ENCODE results near the gene CLTC.
A peak's percentile ranks its signal among the peaks of the same experiment; 100 is the strongest.

Gene CLTC

DNA sequence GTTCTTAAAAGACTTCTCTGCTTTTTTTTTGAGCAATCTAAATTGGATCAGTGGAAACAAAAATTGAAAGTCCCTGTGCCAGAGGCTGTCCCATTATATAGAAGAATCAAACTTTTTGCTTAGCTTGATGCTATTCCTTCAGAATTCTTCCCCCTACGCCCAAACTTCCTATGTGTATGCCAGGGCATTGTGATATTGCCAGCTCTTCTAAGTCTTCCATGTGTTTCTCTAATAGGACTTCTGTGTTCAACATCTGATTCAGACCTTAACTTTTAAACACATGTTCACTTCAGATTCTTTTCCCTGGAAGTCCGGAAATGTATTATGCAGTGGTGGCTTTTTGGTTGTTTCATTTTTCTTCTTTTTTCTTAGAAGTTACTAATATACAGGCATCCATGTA is 68.8 kb downstream of the CLTC start:
- Mint-ChIP-seq H3K27ac (peak overlapping the region; percentile 8), H3K4me1 (peaks cover 6% of the 10 kb centered on the region), H3K9me3 (no peaks in the 10 kb centered on the region), H3K4me3 (no peak overlapping the region), H3K36me3 (peaks cover 100% of the 10 kb centered on the region)
- no peak for DNase-seq (ENCODE audit: low spot score in 2 of 2)
- no peak for ATAC-seq

DNA sequence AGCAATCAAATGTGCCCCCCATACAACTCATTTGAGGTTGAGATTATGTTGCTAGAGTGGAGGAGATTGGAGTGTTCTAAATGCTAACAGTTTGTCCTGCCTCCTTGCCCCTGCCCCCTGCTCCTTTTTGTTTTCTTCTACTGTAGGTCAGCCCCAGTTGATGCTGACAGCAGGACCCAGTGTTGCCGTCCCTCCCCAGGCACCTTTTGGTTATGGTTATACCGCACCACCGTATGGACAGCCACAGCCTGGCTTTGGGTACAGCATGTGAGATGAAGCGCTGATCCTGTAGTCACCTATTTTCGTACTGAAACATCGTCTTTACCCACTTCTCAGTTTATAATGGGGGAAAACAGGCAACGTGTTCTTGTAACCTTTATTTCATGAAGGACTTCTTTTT is 73.9 kb downstream of the CLTC start:
- Mint-ChIP-seq H3K36me3 (peaks cover 100% of the 10 kb centered on the region), H3K4me1 (peaks cover 18% of the 10 kb centered on the region), H3K9me3 (no peaks in the 10 kb centered on the region), H3K27ac (no peak overlapping the region), H3K4me3 (no peak overlapping the region)
- ATAC-seq (no peak), DNase-seq (ENCODE audit: low spot score in 2 of 2) (no peak)

DNA sequence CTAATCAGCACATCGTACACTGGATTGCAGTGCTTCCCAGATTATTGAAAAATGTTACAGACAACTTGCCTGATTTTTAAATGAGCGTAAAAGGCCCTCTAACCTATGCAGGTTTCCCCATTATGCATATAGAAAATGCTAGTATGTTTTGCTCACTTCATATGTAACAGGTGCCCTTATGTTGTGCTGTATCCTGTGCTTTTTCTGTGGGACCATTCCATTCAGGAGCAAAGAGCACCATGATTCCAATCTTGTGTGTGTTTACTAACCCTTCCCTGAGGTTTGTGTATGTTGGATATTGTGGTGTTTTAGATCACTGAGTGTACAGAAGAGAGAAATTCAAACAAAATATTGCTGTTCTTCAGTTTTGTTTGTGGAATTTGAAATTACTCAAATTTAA is 74.6 kb downstream of the CLTC start:
- H3K27ac Mint-ChIP-seq: peak overlapping the region; percentile 73
- H3K36me3 Mint-ChIP-seq: peaks cover 100% of the 10 kb centered on the region
- H3K4me1 Mint-ChIP-seq: peaks cover 26% of the 10 kb centered on the region
- H3K4me3 Mint-ChIP-seq: no peak overlapping the region
- no peaks in the 10 kb centered on the region for H3K9me3 Mint-ChIP-seq
- DNase-seq (ENCODE audit: low spot score in 2 of 2): no peak
- ATAC-seq: no peak

DNA sequence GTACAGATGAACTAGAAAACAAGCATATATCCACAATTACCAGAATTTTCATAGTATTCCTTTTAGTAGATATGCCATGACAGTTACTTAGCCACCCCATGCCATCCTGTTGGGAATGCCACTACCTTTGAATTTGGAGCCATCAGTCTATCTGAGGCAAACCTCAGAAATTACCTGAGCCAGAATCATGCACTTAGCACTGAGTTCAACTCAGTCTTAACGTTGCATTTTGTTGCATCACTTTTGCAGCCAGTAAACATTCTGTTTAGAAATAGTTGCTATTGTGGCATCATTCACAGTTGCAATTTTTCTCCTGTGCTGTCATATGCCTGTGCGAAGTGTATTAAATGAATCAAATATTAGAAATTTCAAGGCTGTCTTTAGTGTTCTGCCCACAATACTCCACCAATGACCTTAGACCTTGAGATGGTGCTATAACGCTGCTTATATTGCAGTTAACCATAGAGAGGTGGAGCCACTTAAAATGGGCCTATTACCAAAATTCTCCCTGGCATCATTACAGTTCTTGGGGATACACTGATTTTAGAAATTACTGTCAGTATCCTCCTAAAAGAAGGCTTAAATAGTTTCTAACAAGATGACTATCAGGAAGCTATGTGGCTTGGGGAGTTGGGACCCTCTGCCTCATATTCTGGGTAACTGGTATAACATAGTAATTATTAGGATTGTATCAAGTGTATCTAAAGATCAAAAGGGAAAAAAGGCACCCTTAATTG is 76.4 kb downstream of the CLTC start:
- Mint-ChIP-seq H3K4me3 (no peak overlapping the region), H3K27ac (peak overlapping the region; percentile 10), H3K9me3 (no peaks in the 10 kb centered on the region), H3K4me1 (peaks cover 43% of the 10 kb centered on the region), H3K36me3 (peaks cover 97% of the 10 kb centered on the region)
- DNase-seq (ENCODE audit: low spot score in 2 of 2) (no peak), ATAC-seq (no peak)

DNA sequence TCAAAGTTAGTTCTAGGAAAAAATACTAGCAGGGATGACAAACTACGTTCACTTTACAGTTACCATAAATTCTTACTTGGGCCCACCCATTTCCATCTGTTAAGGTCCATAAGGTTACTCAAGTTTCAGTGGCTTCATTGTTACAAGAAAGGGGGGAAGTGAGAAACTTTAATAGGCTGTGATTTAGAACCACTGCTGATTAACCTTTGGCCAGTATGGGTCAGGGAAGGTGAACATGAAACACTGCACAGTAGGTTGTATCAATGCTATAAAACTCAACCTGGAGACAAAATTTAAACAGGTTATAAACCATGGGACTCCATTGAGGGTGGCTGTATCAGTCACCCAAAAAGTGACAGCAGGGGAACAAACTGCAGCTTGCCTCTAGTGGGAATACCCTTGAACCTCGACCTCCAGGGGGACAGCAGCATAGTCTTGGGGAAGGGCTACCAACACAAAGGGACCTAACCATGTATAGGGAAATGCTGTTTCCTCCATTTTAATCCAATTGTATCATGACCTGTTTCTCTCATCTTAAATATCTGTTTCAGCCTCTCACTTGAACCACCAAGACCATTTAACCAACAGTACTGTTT is 77.1 kb downstream of the CLTC start:
- H3K4me3 Mint-ChIP-seq: no peak overlapping the region

DNA sequence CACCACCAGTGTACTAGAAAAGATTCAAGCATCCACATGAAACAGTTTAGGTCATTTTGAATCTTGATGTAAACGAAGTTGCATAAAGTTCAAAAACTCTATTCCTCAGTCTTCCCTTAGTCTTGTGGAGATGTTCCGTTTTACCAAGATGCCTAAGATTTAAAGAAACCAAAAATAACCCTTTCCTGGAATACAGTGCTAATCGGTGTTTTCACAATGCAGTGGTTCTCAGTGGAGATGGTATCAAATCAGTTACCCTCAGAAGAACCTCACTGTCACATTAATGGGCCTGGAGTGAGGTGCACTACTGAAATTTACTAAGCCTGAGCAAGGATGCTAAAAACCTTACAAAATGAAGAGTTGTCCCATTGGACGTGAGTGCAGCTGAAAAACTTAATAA is 78.4 kb downstream of the CLTC start:
- no peak overlapping the region for H3K4me3 Mint-ChIP-seq
- peaks cover 56% of the 10 kb centered on the region for H3K4me1 Mint-ChIP-seq

More for the DNA sequence above, 77.1 kb downstream of the CLTC start:
- ATAC-seq (no peak), DNase-seq (ENCODE audit: low spot score in 2 of 2) (no peak)
- peak overlapping the region; percentile 10 for H3K27ac Mint-ChIP-seq
- peaks cover 45% of the 10 kb centered on the region for H3K4me1 Mint-ChIP-seq
- H3K36me3 Mint-ChIP-seq: peaks cover 95% of the 10 kb centered on the region
- H3K9me3 Mint-ChIP-seq: no peaks in the 10 kb centered on the region

DNA sequence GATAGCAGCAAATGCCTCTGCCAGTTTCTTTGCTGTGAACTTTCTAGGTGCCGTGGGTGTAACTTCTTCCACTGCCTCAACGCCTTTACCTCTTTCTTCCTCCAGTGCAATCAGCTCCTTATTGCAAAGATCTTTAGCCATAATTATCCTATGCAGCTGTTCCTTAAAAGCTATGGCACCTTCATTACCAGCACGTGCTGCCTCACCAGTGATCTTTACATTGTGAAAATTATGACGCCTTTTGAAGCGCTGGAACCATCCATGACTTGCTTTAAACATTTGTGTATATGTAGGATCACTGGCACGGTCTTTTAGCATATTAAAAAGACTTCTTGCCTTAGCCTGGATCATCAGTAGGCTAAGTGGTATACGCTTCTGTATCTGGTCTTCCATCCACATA is 79.5 kb downstream of the CLTC start:
- H3K36me3 Mint-ChIP-seq: peaks cover 93% of the 10 kb centered on the region
- ATAC-seq (no peak), DNase-seq (ENCODE audit: low spot score in 2 of 2) (no peak)
- H3K4me1 Mint-ChIP-seq: peaks cover 62% of the 10 kb centered on the region
- H3K9me3 Mint-ChIP-seq: no peaks in the 10 kb centered on the region
- H3K4me3 Mint-ChIP-seq: no peak overlapping the region
- H3K27ac Mint-ChIP-seq: peak overlapping the region; percentile 11

More for the DNA sequence above, 78.4 kb downstream of the CLTC start:
- Mint-ChIP-seq H3K27ac (peak overlapping the region; percentile 11), H3K9me3 (no peaks in the 10 kb centered on the region), H3K36me3 (peaks cover 93% of the 10 kb centered on the region)
- DNase-seq (ENCODE audit: low spot score in 2 of 2) (no peak), ATAC-seq (no peak)

DNA sequence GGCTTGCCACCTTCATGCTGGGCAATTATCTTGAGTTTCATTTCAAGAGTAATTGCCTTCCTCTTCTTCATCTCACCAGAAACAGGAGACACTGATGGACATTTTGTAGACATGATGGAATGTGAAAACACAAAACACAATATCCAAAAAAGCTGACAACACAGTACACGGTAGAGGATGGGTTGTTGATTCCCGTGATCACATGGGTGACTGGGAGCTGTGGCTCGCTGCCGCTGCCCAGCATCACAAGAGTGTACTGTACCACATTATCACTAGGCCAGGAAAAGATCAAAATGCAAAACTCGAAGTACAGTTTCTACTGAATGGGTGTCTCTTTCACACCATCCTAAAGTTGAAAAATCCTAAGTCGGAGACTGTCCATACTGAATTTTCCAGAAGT is 80.1 kb downstream of the CLTC start:
- H3K36me3 Mint-ChIP-seq: peaks cover 93% of the 10 kb centered on the region
- peak overlapping the region; percentile 11 for H3K27ac Mint-ChIP-seq

DNA sequence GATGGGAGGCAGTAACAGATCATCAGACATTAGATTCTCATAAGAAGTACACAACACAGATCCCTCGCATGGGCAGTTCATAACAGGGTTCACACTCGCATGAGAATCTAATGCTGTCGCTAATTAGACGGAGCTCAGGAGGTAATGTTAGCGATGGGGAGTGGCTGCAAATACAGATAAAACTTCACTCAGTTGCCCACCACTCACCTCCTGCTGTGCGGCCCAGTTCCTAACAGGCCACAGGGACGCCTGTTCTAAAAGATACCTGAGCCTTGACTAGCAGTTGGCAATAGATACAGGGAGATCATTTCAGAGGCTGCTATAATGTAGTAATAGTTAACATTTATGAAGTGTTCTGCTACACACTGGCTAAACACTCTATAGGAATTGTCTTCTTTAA is 82.6 kb downstream of the CLTC start:
- Mint-ChIP-seq H3K9me3 (no peaks in the 10 kb centered on the region), H3K4me1 (peaks cover 76% of the 10 kb centered on the region), H3K36me3 (peaks cover 92% of the 10 kb centered on the region), H3K4me3 (no peak overlapping the region), H3K27ac (peak overlapping the region; percentile 41)
- ATAC-seq: no peak
- no peak for DNase-seq (ENCODE audit: low spot score in 2 of 2)

More for the DNA sequence above, 80.1 kb downstream of the CLTC start:
- Mint-ChIP-seq H3K4me1 (peaks cover 67% of the 10 kb centered on the region), H3K4me3 (no peak overlapping the region), H3K9me3 (no peaks in the 10 kb centered on the region)
- no peak for DNase-seq (ENCODE audit: low spot score in 2 of 2)
- no peak for ATAC-seq

DNA sequence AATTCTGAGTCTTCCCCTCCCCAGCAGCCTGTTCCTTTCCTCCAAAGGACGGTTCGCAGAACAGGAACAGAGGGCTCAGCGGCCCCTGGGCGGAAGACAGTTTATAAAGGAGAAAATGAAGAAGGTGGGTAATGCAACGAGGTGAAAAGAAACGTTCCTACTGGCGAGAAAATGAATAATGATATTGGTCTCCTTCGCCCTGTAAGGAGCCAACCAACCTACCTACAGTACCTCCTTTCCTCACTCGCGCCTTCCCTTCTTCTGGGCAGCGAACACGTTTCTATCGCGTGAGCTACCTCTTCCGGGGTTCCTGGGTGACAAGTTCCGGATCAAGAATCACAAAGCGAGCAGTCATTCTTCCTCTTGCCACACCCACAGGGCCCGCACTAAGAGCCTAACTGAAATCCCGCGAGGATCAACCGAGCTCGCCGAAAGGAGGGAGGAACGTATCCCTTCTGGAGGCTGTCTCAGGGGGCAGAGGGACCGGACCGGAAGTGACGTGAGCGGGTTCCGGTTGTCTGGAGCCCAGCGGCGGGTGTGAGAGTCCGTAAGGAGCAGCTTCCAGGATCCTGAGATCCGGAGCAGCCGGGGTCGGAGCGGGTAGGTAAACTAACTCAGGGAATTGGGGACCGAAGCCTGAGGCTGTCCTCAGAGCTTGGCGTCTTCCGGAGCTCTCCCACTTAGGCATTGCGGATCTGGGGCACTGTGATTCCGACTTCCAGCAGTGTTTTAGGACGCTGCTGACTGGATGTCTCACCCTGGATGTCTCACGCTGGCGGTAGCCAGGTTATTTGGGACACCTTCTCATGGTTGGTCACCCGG is 87.7 kb downstream of the CLTC start, which contains the start of the genes PTRH2 and VMP1:
TSS of gene PTRH2 (minus strand) at position 282 of the 822 bp plus-strand sequence. CDS start 9,452 bp downstream, outside the sequence.
TSS of gene VMP1 (plus strand) at position 506 of the 822 bp plus-strand sequence. CDS start 23,793 bp downstream, outside the sequence.
- no peaks in the 10 kb centered on the region for H3K9me3 Mint-ChIP-seq
- H3K4me3 Mint-ChIP-seq: peak within 1 kb of the TSS; percentile 86
- ATAC-seq (peak; percentile 99), DNase-seq (ENCODE audit: low spot score in 2 of 2) (peak; percentile 76 to 95)
- peaks cover 49% of the 10 kb centered on the region for H3K4me1 Mint-ChIP-seq
- peaks cover 60% of the 10 kb centered on the region for H3K36me3 Mint-ChIP-seq
- peak within 1 kb of the TSS; percentile 96 for H3K27ac Mint-ChIP-seq

DNA sequence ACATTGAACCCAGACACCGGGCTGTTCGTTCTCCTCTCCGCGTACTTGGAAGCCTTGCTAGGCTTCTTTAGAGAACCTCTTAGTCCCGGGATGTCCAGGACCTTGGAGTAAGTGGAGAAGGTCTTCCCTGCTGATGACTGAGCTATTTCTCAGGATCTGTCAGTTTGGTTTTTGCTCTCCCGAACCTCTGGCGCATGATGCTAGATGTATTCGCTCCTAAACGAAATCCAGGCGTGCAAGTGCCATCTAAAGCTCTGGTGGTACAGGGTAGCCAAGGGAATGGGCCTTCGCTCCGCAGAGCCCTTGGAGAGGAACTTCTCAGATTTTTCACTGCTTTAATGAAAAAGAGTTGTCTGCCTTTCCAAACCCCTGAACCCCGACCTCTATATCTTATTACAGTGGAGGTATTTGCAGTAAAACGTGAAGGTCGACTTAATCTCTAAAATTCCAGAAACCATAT is 88.3 kb downstream of the CLTC start:
- Mint-ChIP-seq H3K4me3 (peak overlapping the region; percentile 86), H3K27ac (peak overlapping the region; percentile 96), H3K4me1 (peaks cover 50% of the 10 kb centered on the region), H3K36me3 (peaks cover 62% of the 10 kb centered on the region), H3K9me3 (no peaks in the 10 kb centered on the region)
- DNase-seq (ENCODE audit: low spot score in 2 of 2) (peak in 1 of 2 donors; percentile 57), ATAC-seq (no peak)

DNA sequence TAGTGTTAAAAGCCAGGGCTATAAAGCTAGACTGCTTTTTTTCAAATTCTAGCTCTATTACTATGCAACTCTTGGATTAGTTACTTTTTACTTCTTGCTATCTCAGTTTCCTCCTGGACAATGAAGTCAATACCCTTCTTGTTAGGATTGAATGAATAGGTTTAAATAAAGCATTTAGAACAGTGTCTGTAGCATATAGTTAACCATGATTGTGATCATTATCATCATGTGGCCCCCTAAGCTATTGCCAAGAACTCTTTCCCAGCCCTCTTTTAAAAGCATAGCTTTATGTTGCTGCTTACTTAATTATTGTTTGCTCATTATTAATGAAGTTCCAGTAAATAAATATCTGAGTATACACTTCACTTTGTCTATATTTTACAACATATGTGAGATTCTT is 92.2 kb downstream of the CLTC start:
- no peak overlapping the region for H3K27ac Mint-ChIP-seq
- peaks cover 33% of the 10 kb centered on the region for H3K4me1 Mint-ChIP-seq

DNA sequence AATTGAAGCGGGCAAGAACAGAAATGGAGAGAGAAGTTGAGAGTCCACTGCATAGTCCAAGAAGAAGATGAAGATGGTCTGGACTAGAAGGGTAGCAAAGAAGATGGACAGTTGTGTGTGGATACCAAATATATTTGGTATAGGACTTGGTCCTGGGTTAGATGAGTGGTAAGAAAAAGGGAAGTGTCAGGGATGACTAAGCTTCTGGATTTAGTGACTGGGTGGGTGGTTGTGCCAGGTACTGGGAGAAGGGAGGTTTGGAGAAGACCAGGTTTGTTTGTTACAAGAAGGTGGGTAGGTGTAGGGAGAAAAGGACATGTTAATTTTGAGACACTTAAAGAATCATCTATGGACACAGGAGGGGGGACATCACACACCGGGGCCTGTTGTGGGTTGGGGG is 93.2 kb downstream of the CLTC start:
- peaks cover 33% of the 10 kb centered on the region for H3K4me1 Mint-ChIP-seq
- no peak overlapping the region for H3K27ac Mint-ChIP-seq

More for the DNA sequence above, 92.2 kb downstream of the CLTC start:
- Mint-ChIP-seq H3K4me3 (no peak overlapping the region), H3K9me3 (no peaks in the 10 kb centered on the region), H3K36me3 (peaks cover 30% of the 10 kb centered on the region)
- DNase-seq (ENCODE audit: low spot score in 2 of 2): no peak
- no peak for ATAC-seq

DNA sequence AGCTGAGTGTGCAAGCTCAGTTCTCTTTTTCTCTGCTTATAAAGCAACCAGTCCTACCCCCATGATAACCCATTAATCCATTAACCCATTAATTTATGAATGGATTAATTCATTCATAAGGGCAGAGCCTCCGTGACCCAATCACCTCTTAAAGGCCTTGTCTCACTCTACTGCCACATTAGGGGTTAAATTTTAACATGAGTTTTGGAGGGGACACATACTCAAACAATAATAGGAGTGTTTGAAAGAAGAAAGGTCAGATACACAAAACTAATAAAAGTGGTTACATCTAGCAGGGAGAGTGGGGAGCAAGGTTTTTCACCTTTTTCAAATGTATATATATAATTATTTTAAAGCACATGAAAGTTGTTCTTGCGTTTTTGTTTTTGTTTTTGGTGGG is 94.6 kb downstream of the CLTC start:
- Mint-ChIP-seq H3K4me1 (peaks cover 34% of the 10 kb centered on the region), H3K9me3 (no peaks in the 10 kb centered on the region), H3K36me3 (peaks cover 13% of the 10 kb centered on the region), H3K27ac (no peak overlapping the region), H3K4me3 (no peak overlapping the region)
- DNase-seq (ENCODE audit: low spot score in 2 of 2) (no peak), ATAC-seq (no peak)

More for the DNA sequence above, 93.2 kb downstream of the CLTC start:
- DNase-seq (ENCODE audit: low spot score in 2 of 2) (no peak), ATAC-seq (no peak)
- H3K9me3 Mint-ChIP-seq: no peaks in the 10 kb centered on the region
- H3K4me3 Mint-ChIP-seq: no peak overlapping the region
- peaks cover 21% of the 10 kb centered on the region for H3K36me3 Mint-ChIP-seq

DNA sequence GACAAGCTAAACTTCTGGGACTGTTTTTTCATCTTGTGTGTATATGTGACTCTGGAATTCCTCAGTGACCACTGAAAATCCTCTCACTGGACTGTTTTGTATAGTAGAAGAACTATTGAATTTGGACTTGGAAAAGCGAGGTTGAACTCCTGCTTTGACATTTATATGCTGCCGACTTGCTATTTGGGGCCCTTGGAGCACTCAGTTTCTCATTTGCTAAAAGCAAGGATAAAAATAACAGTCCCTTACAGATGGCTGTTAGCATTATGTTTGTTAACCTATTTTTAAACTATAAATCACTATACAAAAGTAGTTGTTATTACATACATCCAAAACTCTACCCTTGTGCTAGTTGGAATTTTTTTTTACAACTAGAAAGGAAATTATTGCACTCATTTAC is 96.7 kb downstream of the CLTC start:
- Mint-ChIP-seq H3K36me3 (peaks cover 13% of the 10 kb centered on the region), H3K4me3 (no peak overlapping the region), H3K4me1 (peaks cover 34% of the 10 kb centered on the region), H3K9me3 (no peaks in the 10 kb centered on the region), H3K27ac (no peak overlapping the region)
- ATAC-seq: no peak
- DNase-seq (ENCODE audit: low spot score in 2 of 2): no peak
